ENCODE results near the gene NRL. TPM values are rescaled to one million over a fixed set of nuclear protein-coding genes. Genes with fewer than 3 reads are reported as not detected.
"Not testable (repeated sequence)": the region's sequence is repeated elsewhere in the genome, so short reads cannot be mapped to it uniquely, and the experiment has no call there.

NRL gene
- polyA plus RNA-seq, 3 donors = 1.1 to 1.5 (median 1.3) TPM

- H3K9ac ChIP-seq (ENCODE audit: insufficient read depth, low read length, poor library complexity, severe bottlenecking); H3K36me3 Mint-ChIP-seq; H3K36me3 ChIP-seq (replicated peaks in 1 of 2; ENCODE audit: control insufficient read depth in 1 of 2, insufficient read depth in 2 of 2, low read length in 2 of 2); H3K27ac ChIP-seq (ENCODE audit: low read depth in 1 of 2, low read length in 2 of 2); H4K20me1 ChIP-seq (ENCODE audit: insufficient read depth, low read length); H3K79me2 ChIP-seq (ENCODE audit: insufficient read depth, low read length); intact Hi-C loops (cut with micrococcal nuclease); H3K4me3 ChIP-seq (replicated peaks in 1 of 3; ENCODE audit: low read depth in 2 of 3, low read length in 3 of 3); H3K9me3 ChIP-seq (replicated peaks in 1 of 2; ENCODE audit: control insufficient read depth in 1 of 2, insufficient read depth in 1 of 2, low read length in 2 of 2); H3K9me3 Mint-ChIP-seq; H2AFZ ChIP-seq (ENCODE audit: insufficient read depth, low read depth, low read length, poor library complexity, severe bottlenecking): not testable (repeated sequence)
- Mint-ChIP-seq H3K4me1 (peaks cover 46% of the 10 kb centered on the region), H3K4me3 (peak overlapping the region in 1 of 2 donors; percentile 70), H3K27ac (peak overlapping the region; percentile 27 to 89 (median 80)), H3K27me3 (ENCODE audit: low read depth in 3 of 3) (peaks cover 13 to 27% (median 19%) of the 10 kb centered on the region in 3 donors)
- no CpG with 5 or more reads among the region's 2 CpGs for WGBS (ENCODE audit: insufficient coverage)
- Histone ChIP-seq H3K27me3 (ENCODE audit: control insufficient read depth in 2 of 2, insufficient read depth in 2 of 2, low read length in 2 of 2) (peaks cover 0 to 19% of the 10 kb centered on the region in 2 donors), H3K4me2 (replicated peaks; ENCODE audit: extremely low read depth, low read length, poor library complexity, severe bottlenecking) (peak overlapping the region; percentile 29), H3K4me1 (ENCODE audit: control insufficient read depth in 1 of 2, insufficient read depth in 2 of 2, low read length in 2 of 2) (peaks cover 39 to 47% of the 10 kb centered on the region in 2 donors)
- peak; percentile 30 to 62 (median 61) for DNase-seq
Observed at GRCh38 chr14:24049002-24049401, 65.7 kb downstream of the NRL start.

- no peaks in the 10 kb centered on the region for H3K27me3 ChIP-seq (ENCODE audit: control insufficient read depth in 2 of 2, insufficient read depth in 2 of 2, low read length in 2 of 2)
- Mint-ChIP-seq H3K9me3 (peaks cover 0 to 7% (median 0%) of the 10 kb centered on the region in 7 donors), H3K27me3 (ENCODE audit: low read depth in 3 of 3) (peaks cover 0 to 1% (median 0%) of the 10 kb centered on the region in 3 donors), H3K27ac (no peak overlapping the region), H3K4me1 (peaks cover 16% of the 10 kb centered on the region), H3K4me3 (peak overlapping the region in 1 of 2 donors; percentile 2), H3K36me3 (peaks cover 0 to 3% of the 10 kb centered on the region in 2 donors)
- H3K9ac ChIP-seq (ENCODE audit: insufficient read depth, low read length, poor library complexity, severe bottlenecking) = no peak overlapping the region
- no peak overlapping the region for H2AFZ ChIP-seq (ENCODE audit: insufficient read depth, low read depth, low read length, poor library complexity, severe bottlenecking)
- no peaks in the 10 kb centered on the region for H3K9me3 ChIP-seq (replicated peaks in 1 of 2; ENCODE audit: control insufficient read depth in 1 of 2, insufficient read depth in 1 of 2, low read length in 2 of 2)
- intact Hi-C loops (cut with micrococcal nuclease) = no loop called here
- no peak for TF ChIP-seq CTCF (IDR thresholded peaks at IDR 0.05)
- no peaks in the 10 kb centered on the region for H3K79me2 ChIP-seq (ENCODE audit: insufficient read depth, low read length)
- no peak for DNase-seq
- no peak overlapping the region for H3K4me2 ChIP-seq (replicated peaks; ENCODE audit: extremely low read depth, low read length, poor library complexity, severe bottlenecking)
- no peaks in the 10 kb centered on the region for H3K36me3 ChIP-seq (replicated peaks in 1 of 2; ENCODE audit: control insufficient read depth in 1 of 2, insufficient read depth in 2 of 2, low read length in 2 of 2)
- H3K4me3 ChIP-seq (replicated peaks in 1 of 3; ENCODE audit: low read depth in 2 of 3, low read length in 3 of 3) = no peak overlapping the region
- H3K27ac ChIP-seq (ENCODE audit: low read depth in 1 of 2, low read length in 2 of 2) = no peak overlapping the region
- 81% methylated on average over 4 of the region's 5 CpGs for WGBS (ENCODE audit: insufficient coverage)
- no peaks in the 10 kb centered on the region for H4K20me1 ChIP-seq (ENCODE audit: insufficient read depth, low read length)
- H3K4me1 ChIP-seq (ENCODE audit: control insufficient read depth in 1 of 2, insufficient read depth in 2 of 2, low read length in 2 of 2) = peaks cover 11 to 13% of the 10 kb centered on the region in 2 donors
Observed at GRCh38 chr14:24042746-24043145, 72.0 kb downstream of the NRL start.

All from CD14-positive monocyte (primary cell).